HL-60 (cell line): ENCODE data around the gene DBNL.

Experiments used
- GABPA ChIP-seq: IDR thresholded peaks from 2 replicates; pipeline ENCODE4 v1.6.1; 2012; ENCODE audit warnings: low read depth
- POLR2AphosphoS5 ChIP-seq: IDR thresholded peaks from 2 replicates; pipeline ENCODE4 v1.6.1; 2012; ENCODE audit warnings: low read depth
- SPI1 ChIP-seq: IDR thresholded peaks from 2 replicates; pipeline ENCODE4 v1.6.1; 2012; ENCODE audit warnings: low read depth, mild to moderate bottlenecking, borderline replicate concordance
- TF ChIP-seq, protein P1 (sequence below): IDR thresholded peaks from one replicate; pipeline ENCODE4 v1.5.1; 2011; ENCODE audit warnings: low read length, control low read depth, inconsistent platforms; ENCODE audit not compliant: insufficient read depth
- TF ChIP-seq, protein P2 (sequence below): IDR thresholded peaks from 2 replicates; pipeline ENCODE4 v1.6.1; 2012; ENCODE audit warnings: low read depth; ENCODE audit not compliant: insufficient replicate concordance

DNA sequence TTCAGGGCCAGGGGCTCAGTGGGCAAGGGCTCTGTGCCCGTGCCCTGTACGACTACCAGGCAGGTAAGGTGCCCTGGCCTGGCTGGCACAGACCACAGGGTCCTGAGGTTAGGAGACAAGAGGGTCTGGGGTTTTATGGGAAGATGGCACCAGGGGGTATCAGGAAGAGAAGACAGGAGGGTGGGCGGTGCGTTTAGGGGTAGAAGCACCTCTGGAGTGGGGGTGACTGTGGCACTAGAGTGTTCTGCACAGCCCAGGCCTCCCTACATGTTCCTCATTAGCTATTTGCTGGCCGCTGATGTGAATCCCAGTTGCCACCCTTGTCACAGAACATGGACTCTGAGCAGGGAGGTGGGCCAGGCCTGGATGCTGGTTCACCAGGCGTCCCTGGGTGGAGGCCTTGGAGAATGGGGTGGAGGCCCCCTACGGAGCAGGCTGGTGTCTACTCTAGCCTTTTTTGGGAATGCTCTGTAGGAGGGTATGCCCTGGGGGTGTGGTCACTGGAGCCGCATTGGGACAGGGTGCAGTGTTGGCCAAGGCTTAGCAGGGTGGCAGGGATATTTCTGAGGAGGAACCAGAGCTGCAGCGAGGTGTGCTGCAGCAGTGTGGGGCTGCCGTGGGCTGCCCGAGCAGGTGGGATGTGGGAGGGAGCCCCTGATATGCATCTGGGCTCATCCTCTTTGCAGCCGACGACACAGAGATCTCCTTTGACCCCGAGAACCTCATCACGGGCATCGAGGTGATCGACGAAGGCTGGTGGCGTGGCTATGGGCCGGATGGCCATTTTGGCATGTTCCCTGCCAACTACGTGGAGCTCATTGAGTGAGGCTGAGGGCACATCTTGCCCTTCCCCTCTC lies 15.8 kb downstream of the DBNL start:
- TF ChIP-seq, protein P1, sequence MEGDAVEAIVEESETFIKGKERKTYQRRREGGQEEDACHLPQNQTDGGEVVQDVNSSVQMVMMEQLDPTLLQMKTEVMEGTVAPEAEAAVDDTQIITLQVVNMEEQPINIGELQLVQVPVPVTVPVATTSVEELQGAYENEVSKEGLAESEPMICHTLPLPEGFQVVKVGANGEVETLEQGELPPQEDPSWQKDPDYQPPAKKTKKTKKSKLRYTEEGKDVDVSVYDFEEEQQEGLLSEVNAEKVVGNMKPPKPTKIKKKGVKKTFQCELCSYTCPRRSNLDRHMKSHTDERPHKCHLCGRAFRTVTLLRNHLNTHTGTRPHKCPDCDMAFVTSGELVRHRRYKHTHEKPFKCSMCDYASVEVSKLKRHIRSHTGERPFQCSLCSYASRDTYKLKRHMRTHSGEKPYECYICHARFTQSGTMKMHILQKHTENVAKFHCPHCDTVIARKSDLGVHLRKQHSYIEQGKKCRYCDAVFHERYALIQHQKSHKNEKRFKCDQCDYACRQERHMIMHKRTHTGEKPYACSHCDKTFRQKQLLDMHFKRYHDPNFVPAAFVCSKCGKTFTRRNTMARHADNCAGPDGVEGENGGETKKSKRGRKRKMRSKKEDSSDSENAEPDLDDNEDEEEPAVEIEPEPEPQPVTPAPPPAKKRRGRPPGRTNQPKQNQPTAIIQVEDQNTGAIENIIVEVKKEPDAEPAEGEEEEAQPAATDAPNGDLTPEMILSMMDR: no peak
- TF ChIP-seq GABPA (no peak), POLR2AphosphoS5 (no peak), SPI1 (no peak)
- TF ChIP-seq, protein P2, sequence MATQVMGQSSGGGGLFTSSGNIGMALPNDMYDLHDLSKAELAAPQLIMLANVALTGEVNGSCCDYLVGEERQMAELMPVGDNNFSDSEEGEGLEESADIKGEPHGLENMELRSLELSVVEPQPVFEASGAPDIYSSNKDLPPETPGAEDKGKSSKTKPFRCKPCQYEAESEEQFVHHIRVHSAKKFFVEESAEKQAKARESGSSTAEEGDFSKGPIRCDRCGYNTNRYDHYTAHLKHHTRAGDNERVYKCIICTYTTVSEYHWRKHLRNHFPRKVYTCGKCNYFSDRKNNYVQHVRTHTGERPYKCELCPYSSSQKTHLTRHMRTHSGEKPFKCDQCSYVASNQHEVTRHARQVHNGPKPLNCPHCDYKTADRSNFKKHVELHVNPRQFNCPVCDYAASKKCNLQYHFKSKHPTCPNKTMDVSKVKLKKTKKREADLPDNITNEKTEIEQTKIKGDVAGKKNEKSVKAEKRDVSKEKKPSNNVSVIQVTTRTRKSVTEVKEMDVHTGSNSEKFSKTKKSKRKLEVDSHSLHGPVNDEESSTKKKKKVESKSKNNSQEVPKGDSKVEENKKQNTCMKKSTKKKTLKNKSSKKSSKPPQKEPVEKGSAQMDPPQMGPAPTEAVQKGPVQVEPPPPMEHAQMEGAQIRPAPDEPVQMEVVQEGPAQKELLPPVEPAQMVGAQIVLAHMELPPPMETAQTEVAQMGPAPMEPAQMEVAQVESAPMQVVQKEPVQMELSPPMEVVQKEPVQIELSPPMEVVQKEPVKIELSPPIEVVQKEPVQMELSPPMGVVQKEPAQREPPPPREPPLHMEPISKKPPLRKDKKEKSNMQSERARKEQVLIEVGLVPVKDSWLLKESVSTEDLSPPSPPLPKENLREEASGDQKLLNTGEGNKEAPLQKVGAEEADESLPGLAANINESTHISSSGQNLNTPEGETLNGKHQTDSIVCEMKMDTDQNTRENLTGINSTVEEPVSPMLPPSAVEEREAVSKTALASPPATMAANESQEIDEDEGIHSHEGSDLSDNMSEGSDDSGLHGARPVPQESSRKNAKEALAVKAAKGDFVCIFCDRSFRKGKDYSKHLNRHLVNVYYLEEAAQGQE: no peak
